Neutrophil (primary cell): ENCODE data around the gene OR1J2.

ENCODE experiments used
- H3K27ac ChIP-seq: fragments of 200-600 bp; sonication (generic); 2 replicates; pipeline ENCODE4 v1.5.1; 2016; ENCODE audit warnings: mild to moderate bottlenecking, moderate library complexity
- H3K27me3 ChIP-seq: fragments of 200-600 bp; sonication (generic); 2 replicates; pipeline ENCODE4 v1.6.0; 2016; ENCODE audit warnings: mild to moderate bottlenecking
- H3K36me3 ChIP-seq: fragments of 200-600 bp; sonication (generic); 2 replicates; pipeline ENCODE4 v1.5.1; 2017
- H3K4me1 ChIP-seq, 2 experiments: fragments of 200-600 bp in 1 of 2; sonication (generic) in 1 of 2; 1 replicate in 1 of 2; 2 replicates in 1 of 2; pipeline versions ENCODE4 v1.5.1 to v1.6.1; 2013 to 2016; ENCODE audit warnings: low read depth in 1 of 2, low read length in 1 of 2, mild to moderate bottlenecking in 1 of 2, moderate library complexity in 1 of 2; ENCODE audit not compliant: control insufficient read depth in 1 of 2, insufficient read depth in 1 of 2
- H3K4me3 ChIP-seq, 2 experiments: fragments of 200-600 bp in 1 of 2; sonication (generic) in 1 of 2; 1 replicate in 1 of 2; 2 replicates in 1 of 2; pipeline ENCODE4 v1.5.1; 2013 to 2016; ENCODE audit warnings: low read depth in 1 of 2, low read length in 1 of 2, mild to moderate bottlenecking in 1 of 2, moderate library complexity in 1 of 2
- H3K9me3 ChIP-seq: fragments of 200-600 bp; sonication (generic); 2 replicates; pipeline ENCODE4 v1.5.1; 2016
- CTCF ChIP-seq: fragments of 200-600 bp; sonication (generic); IDR thresholded peaks from 2 replicates; pipeline ENCODE4 v1.5.1; 2016; ENCODE audit warnings: antibody characterized with exemption

OR1J2 gene

GRCh38 chr9:122510502-122510901 is at the start of gene OR1J2:
Gene OR1J2 (plus strand): TSS chr9:122510802. CDS start chr9:122510802, 0 bp downstream.
- Histone ChIP-seq H3K27ac (no peak within 1 kb of the TSS), H3K4me1 (no peaks in the 10 kb centered on the region)
- TF ChIP-seq CTCF = no peak

GRCh38 chr9:122463828-122464632 is 46.6 kb upstream of the OR1J2 start:
- Histone ChIP-seq H3K27ac (peak overlapping the region; percentile 13), H3K4me1 (peaks cover 4% of the 10 kb centered on the region in 2 experiments), H3K9me3 (no peaks in the 10 kb centered on the region), H3K27me3 (peaks cover 45% of the 10 kb centered on the region), H3K4me3 (peak overlapping the region; percentile 49 to 54), H3K36me3 (no peaks in the 10 kb centered on the region)
- no peak for TF ChIP-seq CTCF

More at GRCh38 chr9:122510502-122510901, at the start of gene OR1J2:
- H3K36me3 ChIP-seq = no peaks in the 10 kb centered on the region
- H3K27me3 ChIP-seq = peaks cover 24% of the 10 kb centered on the region
- no peak within 1 kb of the TSS for H3K4me3 ChIP-seq
- H3K9me3 ChIP-seq = no peaks in the 10 kb centered on the region

- H3K4me3 ChIP-seq = peak overlapping the region; percentile 49 to 54
- H3K27me3 ChIP-seq = peaks cover 36% of the 10 kb centered on the region
- peak; percentile 39 for TF ChIP-seq CTCF
- peaks cover 4% of the 10 kb centered on the region in 2 experiments for H3K4me1 ChIP-seq
- H3K36me3 ChIP-seq = no peaks in the 10 kb centered on the region
- no peaks in the 10 kb centered on the region for H3K9me3 ChIP-seq
- peak overlapping the region; percentile 13 for H3K27ac ChIP-seq
These were observed 45.7 kb upstream of the OR1J2 start for GRCh38 chr9:122464633-122465567.

DNA sequence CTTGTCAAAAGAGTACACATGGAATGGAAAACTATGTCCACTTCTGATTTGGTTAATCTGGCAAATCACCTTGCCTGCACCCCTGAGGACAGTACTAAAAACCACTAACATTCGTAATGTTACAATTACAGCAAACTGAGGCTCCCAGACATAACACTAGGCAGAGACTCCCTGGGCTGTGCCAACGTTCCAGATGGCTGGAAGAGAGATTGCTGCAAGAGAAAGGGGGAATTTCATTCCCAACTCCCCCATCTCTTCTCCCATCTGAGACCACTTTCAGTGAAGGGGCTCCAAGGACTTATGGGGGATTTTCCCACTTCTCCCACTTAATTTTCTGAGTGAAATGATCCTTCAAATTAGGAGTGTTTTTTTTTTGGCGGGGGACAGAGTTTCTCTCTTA is 44.1 kb upstream of the OR1J2 start:
- Histone ChIP-seq H3K27ac (no peak overlapping the region), H3K27me3 (peaks cover 28% of the 10 kb centered on the region), H3K9me3 (no peaks in the 10 kb centered on the region), H3K4me3 (no peak overlapping the region), H3K36me3 (no peaks in the 10 kb centered on the region), H3K4me1 (peaks cover 4% of the 10 kb centered on the region in 2 experiments)
- no peak for TF ChIP-seq CTCF

- no peak for TF ChIP-seq CTCF
- H3K27me3 ChIP-seq = peaks cover 14% of the 10 kb centered on the region
- no peaks in the 10 kb centered on the region for H3K36me3 ChIP-seq
- no peaks in the 10 kb centered on the region for H3K9me3 ChIP-seq
- no peak overlapping the region for H3K27ac ChIP-seq
- H3K4me3 ChIP-seq = no peak overlapping the region
- H3K4me1 ChIP-seq = peaks cover 4% of the 10 kb centered on the region in 2 experiments
These were observed 41.9 kb upstream of the OR1J2 start for GRCh38 chr9:122468735-122469134.
